Spleen (tissue), 11 donors: Measurements from ENCODE around the gene RNF41. TPM values are rescaled to one million over a fixed set of nuclear protein-coding genes. Genes with fewer than 3 reads are reported as not detected.
A peak's percentile ranks its signal among the peaks of the same experiment; 100 is the strongest.

Source experiments
- DNase-seq: peaks from one replicate; pipeline ENCODE4 v3.0.0-alpha.2; 2020
- H3K27ac ChIP-seq, 8 donors: fragments of 200-600 bp; sonication (generic) in 7 of 8; 1 replicate in 4 of 8; 2 replicates in 4 of 8; pipeline versions ENCODE4 v1.5.0 to v1.8.0; 2016 to 2021; ENCODE audit warnings: inconsistent platforms in 4 of 8, mild to moderate bottlenecking in 4 of 8, moderate library complexity in 1 of 8
- H3K27me3 ChIP-seq, 7 donors: fragments of 200-600 bp; sonication (generic) in 6 of 7; replicated peaks in 1 of 7; 1 replicate in 4 of 7; 2 replicates in 3 of 7; pipeline versions ENCODE4 v1.5.0 to v1.8.0; 2016 to 2021; ENCODE audit warnings: inconsistent platforms in 3 of 7, mild to moderate bottlenecking in 1 of 7
- H3K36me3 ChIP-seq, 6 donors: fragments of 200-600 bp; sonication (generic) in 5 of 6; 1 replicate in 4 of 6; 2 replicates in 2 of 6; pipeline versions ENCODE4 v1.5.0 to v1.8.0; 2016 to 2021; ENCODE audit warnings: inconsistent platforms in 2 of 6
- H3K4me1 ChIP-seq, 6 donors: fragments of 200-600 bp; sonication (generic) in 5 of 6; 1 replicate in 3 of 6; 2 replicates in 3 of 6; pipeline versions ENCODE4 v1.5.0 to v1.8.0; 2016 to 2021; ENCODE audit warnings: inconsistent platforms in 3 of 6
- H3K4me3 ChIP-seq, 8 donors: fragments of 200-600 bp; sonication (generic) in 7 of 8; 1 replicate in 4 of 8; 2 replicates in 4 of 8; pipeline versions ENCODE4 v1.5.0 to v1.8.0; 2016 to 2021; ENCODE audit warnings: inconsistent platforms in 4 of 8, mild to moderate bottlenecking in 4 of 8, moderate library complexity in 2 of 8
- H3K9me3 ChIP-seq, 8 donors: fragments of 200-600 bp; sonication (generic) in 7 of 8; 1 replicate in 4 of 8; 2 replicates in 4 of 8; pipeline versions ENCODE4 v1.5.0 to v1.8.0; 2016 to 2021; ENCODE audit warnings: inconsistent platforms in 4 of 8
- CTCF ChIP-seq, 11 experiments: fragments of 200-600 bp in 7 of 11; fragments of 450-650 bp in 4 of 11; sonication (generic) in 4 of 11; IDR thresholded peaks in 8 of 11; conservative IDR thresholded peaks in 3 of 11; 1 replicate in 7 of 11; 2 replicates in 4 of 11; pipeline versions ENCODE4 v1.4.0 to v1.8.0; 2016 to 2021; ENCODE audit warnings: antibody characterized with exemption in 11 of 11, inconsistent platforms in 4 of 11, mild to moderate bottlenecking in 1 of 11
- POLR2A ChIP-seq, 3 donors: fragments of 450-650 bp; IDR thresholded peaks; one replicate each; pipeline ENCODE4 v1.5.1; 2017; ENCODE audit warnings: antibody characterized with exemption in 3 of 3, mild to moderate bottlenecking in 1 of 3
- POLR2AphosphoS5 ChIP-seq, 3 donors: sonication (generic); formaldehyde crosslinking; IDR thresholded peaks; one replicate each; pipeline ENCODE4 v1.5.1; 2017; ENCODE audit warnings: antibody characterized with exemption in 3 of 3
- WGBS, 5 donors: extraction: QIAGEN DNeasy Blood & Tissue Kit in 3 of 5; methylation state at CpG; one replicate each; pipeline versions ENCODE4 v1.1.5 to v1.1.7; 2013 to 2018; 5-methylcytosine and 5-hydroxymethylcytosine counted together
- intact Hi-C: fragments of 100-400 bp; cut with DNase I; formaldehyde crosslinking; loops from one replicate; pipeline ENCODE4 v1.15.0; 2023; ENCODE audit warnings: low total_unique reads
- polyA plus RNA-seq, 3 donors: library from polyadenylated mRNA; stranded (reverse); fragments of 200-250 nt; gene quantifications; one replicate each; pipeline ENCODE4 v1.2.1, GENCODE V29; 2013
- total RNA-seq, 7 donors: library from RNA; depleted of rRNA in 3 of 7; stranded (reverse); fragments of >200 nt in 3 of 7; fragmentation: NEBNext Ultra II Directional in 4 of 7; extraction: Animal tissue kit (Norgen Biotek cat#: 25700) in 4 of 7; gene quantifications; one replicate each; pipeline versions ENCODE4 v1.1.0 to v1.2.1, GENCODE V29; 2016 to 2021
- donor health status: healthy with polysubstance abuse.
- donor health status: DM: no; HTN: no; CAD: no; lungs with moderate emphysema.
- donor health status: DM: no; HTN: no; CAD: no.
- donor health status: Bipolar disorder and iron deficiency.
- donor health status: healthy.
- donor health status: DM: no; HTN: no; CAD: no.
- donor health status: DM: yes; HTN: yes; CAD: no.

The RNF41 gene
- total and polyA plus RNA-seq, 10 donors: 13.2 to 56.1 (median 45.0) TPM

DNA sequence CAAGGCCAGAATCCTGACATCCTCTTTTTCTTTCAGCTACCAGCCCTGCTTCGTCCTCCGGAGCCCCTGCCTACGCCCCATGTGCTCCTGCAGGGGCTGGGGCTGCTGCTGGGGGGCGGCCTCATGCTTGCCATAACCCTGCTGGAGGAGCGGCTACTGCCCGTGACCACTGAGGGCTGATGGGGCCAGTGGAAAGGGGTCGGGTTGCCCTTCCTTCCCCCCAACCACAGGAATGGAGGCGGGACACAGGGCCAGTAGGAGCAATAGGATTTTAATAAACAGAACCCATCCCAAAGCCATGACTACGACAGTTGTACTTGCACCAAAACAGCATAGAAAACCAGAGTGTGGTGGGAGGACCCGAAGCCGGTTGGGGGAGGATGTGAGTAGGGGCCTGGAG, 15.8 kb upstream of the RNF41 start:
- no peak overlapping the region for H3K4me3 ChIP-seq
- H3K4me1 ChIP-seq: peaks cover 0 to 6% (median 0%) of the 10 kb centered on the region in 6 donors
- DNase-seq: no peak
- 75 to 87% (median 84%) methylated on average over 10 to 11 of the region's 11 CpGs for WGBS, 5 donors
- intact Hi-C loops: no loop called here
- H3K9me3 ChIP-seq: no peaks in the 10 kb centered on the region
- no peak for TF ChIP-seq POLR2AphosphoS5 (IDR thresholded peaks at IDR 0.05)
- TF ChIP-seq CTCF (IDR thresholded peaks at IDR 0.05 in 8 of 11, conservative IDR thresholded peaks at IDR 0.05 in 3 of 11): no peak
- TF ChIP-seq POLR2A (IDR thresholded peaks at IDR 0.05): no peak
- peaks cover 0 to 68% (median 40%) of the 10 kb centered on the region in 6 donors for H3K36me3 ChIP-seq
- no peak overlapping the region for H3K27ac ChIP-seq
- H3K27me3 ChIP-seq: no peaks in the 10 kb centered on the region

DNA sequence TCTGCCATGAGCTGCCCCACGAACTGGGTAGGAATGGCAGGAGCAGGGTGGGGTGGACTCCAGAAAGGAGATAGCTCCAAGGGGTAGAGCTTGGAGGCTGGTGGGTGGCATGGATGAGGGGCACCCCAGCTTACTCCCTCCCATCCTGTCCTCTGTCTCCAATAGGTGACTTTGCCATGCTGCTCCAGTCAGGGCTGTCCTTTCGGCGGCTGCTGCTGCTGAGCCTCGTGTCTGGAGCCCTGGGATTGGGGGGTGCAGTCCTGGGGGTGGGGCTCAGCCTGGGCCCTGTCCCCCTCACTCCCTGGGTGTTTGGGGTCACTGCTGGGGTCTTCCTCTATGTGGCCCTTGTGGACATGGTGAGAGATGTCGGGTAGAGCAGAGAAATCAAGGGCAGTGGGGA, 15.3 kb upstream of the RNF41 start:
- TF ChIP-seq POLR2A (IDR thresholded peaks at IDR 0.05): no peak
- no peak for TF ChIP-seq CTCF (IDR thresholded peaks at IDR 0.05 in 8 of 11, conservative IDR thresholded peaks at IDR 0.05 in 3 of 11)
- no peak for TF ChIP-seq POLR2AphosphoS5 (IDR thresholded peaks at IDR 0.05)

GRCh38 chr12:56236091-56236490, 14.4 kb upstream of the RNF41 start:
- no peak for DNase-seq
- no peak overlapping the region for H3K27ac ChIP-seq
- H3K36me3 ChIP-seq: peaks cover 0 to 54% (median 26%) of the 10 kb centered on the region in 6 donors
- no peaks in the 10 kb centered on the region for H3K9me3 ChIP-seq
- no peaks in the 10 kb centered on the region for H3K4me1 ChIP-seq
- no peak overlapping the region for H3K4me3 ChIP-seq
- TF ChIP-seq CTCF (IDR thresholded peaks at IDR 0.05 in 8 of 11, conservative IDR thresholded peaks at IDR 0.05 in 3 of 11) (no peak), POLR2A (IDR thresholded peaks at IDR 0.05) (no peak), POLR2AphosphoS5 (IDR thresholded peaks at IDR 0.05) (no peak)
- H3K27me3 ChIP-seq: no peaks in the 10 kb centered on the region
- WGBS, 5 donors: 91 to 97% (median 96%) methylated on average over 6 of the region's 6 CpGs
- intact Hi-C loops: no loop called here

More for the DNA sequence above, 15.3 kb upstream of the RNF41 start:
- no peak for DNase-seq
- Histone ChIP-seq H3K27ac (no peak overlapping the region), H3K27me3 (no peaks in the 10 kb centered on the region), H3K9me3 (no peaks in the 10 kb centered on the region), H3K4me1 (peaks cover 0 to under 1% (median 0%) of the 10 kb centered on the region in 6 donors), H3K36me3 (peaks cover 0 to 63% (median 34%) of the 10 kb centered on the region in 6 donors), H3K4me3 (no peak overlapping the region)
- intact Hi-C loops: no loop called here
- 61 to 79% (median 72%) methylated on average over 3 to 5 of the region's 5 CpGs for WGBS, 5 donors

- no peaks in the 10 kb centered on the region for H3K4me1 ChIP-seq
- H3K27me3 ChIP-seq: no peaks in the 10 kb centered on the region
- 82 to 91% (median 89%) methylated on average over 16 of the region's 16 CpGs for WGBS, 5 donors
- no peak overlapping the region for H3K27ac ChIP-seq
- TF ChIP-seq POLR2AphosphoS5 (IDR thresholded peaks at IDR 0.05) (peak in 1 of 3 donors; percentile 29), POLR2A (IDR thresholded peaks at IDR 0.05) (no peak)
- DNase-seq: no peak
- H3K36me3 ChIP-seq: peaks cover 0 to 42% (median 15%) of the 10 kb centered on the region in 6 donors
- intact Hi-C loops: no loop called here
- no peaks in the 10 kb centered on the region for H3K9me3 ChIP-seq
- H3K4me3 ChIP-seq: no peak overlapping the region
These were observed 13.2 kb upstream of the RNF41 start for GRCh38 chr12:56234746-56235436.
